NCI-H748 treated with DMSO at 0.1 percent for 48 hours (cell line): ENCODE measurements around the gene VAPA.
A peak's percentile ranks its signal among the peaks of the same experiment; 100 is the strongest.

ENCODE experiments used
- DNase-seq: peaks from one replicate; lab custom pipeline; 2025; lab: John Stamatoyannopoulos, UW

Gene VAPA

GRCh38 chr18:9913526-9914333 lies at the start of gene VAPA:
Gene VAPA, plus strand, starts transcription at chr18:9914016. Its CDS starts 241 bp downstream, at chr18:9914257.
- DNase-seq, result peak; percentile 93

GRCh38 chr18:9865764-9866490 lies 47.9 kb upstream of the VAPA start:
- DNase-seq, result no peak

- DNase-seq, result no peak
These were observed 47.2 kb upstream of the VAPA start for GRCh38 chr18:9866627-9867026.

- DNase-seq, result no peak
These were observed 46.7 kb upstream of the VAPA start for GRCh38 chr18:9867071-9867594.

GRCh38 chr18:9868857-9869714 lies 44.7 kb upstream of the VAPA start:
- DNase-seq, result no peak

- no peak for DNase-seq
These were observed 43.9 kb upstream of the VAPA start for GRCh38 chr18:9869715-9870430.

- no peak for DNase-seq
These were observed 43.3 kb upstream of the VAPA start for GRCh38 chr18:9870431-9871008.

- no peak for DNase-seq
These were observed 42.5 kb upstream of the VAPA start for GRCh38 chr18:9871244-9871746.

GRCh38 chr18:9872823-9873222 lies 41.0 kb upstream of the VAPA start:
- no peak for DNase-seq

- no peak for DNase-seq
These were observed 39.1 kb upstream of the VAPA start for GRCh38 chr18:9874728-9875127.

- DNase-seq, result no peak
These were observed 37.5 kb upstream of the VAPA start for GRCh38 chr18:9876212-9876866.

- DNase-seq, result no peak
These were observed 36.8 kb upstream of the VAPA start for GRCh38 chr18:9876867-9877654.

- DNase-seq, result no peak
These were observed 36.2 kb upstream of the VAPA start for GRCh38 chr18:9877655-9878014.

GRCh38 chr18:9878095-9878494 lies 35.7 kb upstream of the VAPA start:
- no peak for DNase-seq

GRCh38 chr18:9878783-9879242 lies 35.0 kb upstream of the VAPA start:
- DNase-seq, result no peak

GRCh38 chr18:9884090-9884489 lies 29.7 kb upstream of the VAPA start:
- DNase-seq, result no peak

- DNase-seq, result no peak
These were observed 29.2 kb upstream of the VAPA start for GRCh38 chr18:9884532-9885140.

GRCh38 chr18:9885170-9886004 lies 28.4 kb upstream of the VAPA start, which contains the start of gene TXNDC2:
Gene TXNDC2, plus strand, starts transcription at chr18:9885973. Its CDS starts 708 bp downstream, at chr18:9886681.
- DNase-seq, result no peak
